ENCODE results near the gene DYTN.

Gene DYTN

GRCh38 chr2:206701952-206702605 is 16.1 kb downstream of the DYTN start:
- DNase-seq (ENCODE audit: low spot score): no peak
- CTCF ChIA-PET: interaction anchor here (0.7 kb wide), 1 partner anchor 511 kb away, joined by 3 read pairs; no protein-coding TSS in a partner anchor
- TF ChIP-seq, protein P1, sequence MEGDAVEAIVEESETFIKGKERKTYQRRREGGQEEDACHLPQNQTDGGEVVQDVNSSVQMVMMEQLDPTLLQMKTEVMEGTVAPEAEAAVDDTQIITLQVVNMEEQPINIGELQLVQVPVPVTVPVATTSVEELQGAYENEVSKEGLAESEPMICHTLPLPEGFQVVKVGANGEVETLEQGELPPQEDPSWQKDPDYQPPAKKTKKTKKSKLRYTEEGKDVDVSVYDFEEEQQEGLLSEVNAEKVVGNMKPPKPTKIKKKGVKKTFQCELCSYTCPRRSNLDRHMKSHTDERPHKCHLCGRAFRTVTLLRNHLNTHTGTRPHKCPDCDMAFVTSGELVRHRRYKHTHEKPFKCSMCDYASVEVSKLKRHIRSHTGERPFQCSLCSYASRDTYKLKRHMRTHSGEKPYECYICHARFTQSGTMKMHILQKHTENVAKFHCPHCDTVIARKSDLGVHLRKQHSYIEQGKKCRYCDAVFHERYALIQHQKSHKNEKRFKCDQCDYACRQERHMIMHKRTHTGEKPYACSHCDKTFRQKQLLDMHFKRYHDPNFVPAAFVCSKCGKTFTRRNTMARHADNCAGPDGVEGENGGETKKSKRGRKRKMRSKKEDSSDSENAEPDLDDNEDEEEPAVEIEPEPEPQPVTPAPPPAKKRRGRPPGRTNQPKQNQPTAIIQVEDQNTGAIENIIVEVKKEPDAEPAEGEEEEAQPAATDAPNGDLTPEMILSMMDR (conservative IDR thresholded peaks at IDR 0.05; ENCODE audit: low read depth): no peak
- H3K27ac ChIP-seq: no peak overlapping the region
- POLR2A ChIA-PET (ENCODE audit: low non-redundant PET): no interaction called here

GRCh38 chr2:206700156-206700555 is 18.0 kb downstream of the DYTN start:
- POLR2A ChIA-PET (ENCODE audit: low non-redundant PET): no interaction called here
- CTCF ChIA-PET: interaction anchor here (0.5 to 0.7 kb wide), 3 partner anchors 11 to 925 kb away, joined by 3 to 7 read pairs (median 3); partner anchors contain the start of gene METTL21A
- TF ChIP-seq, protein P1 (conservative IDR thresholded peaks at IDR 0.05; ENCODE audit: low read depth): no peak
- no peak for DNase-seq (ENCODE audit: low spot score)
- no peak overlapping the region for H3K27ac ChIP-seq

DNA sequence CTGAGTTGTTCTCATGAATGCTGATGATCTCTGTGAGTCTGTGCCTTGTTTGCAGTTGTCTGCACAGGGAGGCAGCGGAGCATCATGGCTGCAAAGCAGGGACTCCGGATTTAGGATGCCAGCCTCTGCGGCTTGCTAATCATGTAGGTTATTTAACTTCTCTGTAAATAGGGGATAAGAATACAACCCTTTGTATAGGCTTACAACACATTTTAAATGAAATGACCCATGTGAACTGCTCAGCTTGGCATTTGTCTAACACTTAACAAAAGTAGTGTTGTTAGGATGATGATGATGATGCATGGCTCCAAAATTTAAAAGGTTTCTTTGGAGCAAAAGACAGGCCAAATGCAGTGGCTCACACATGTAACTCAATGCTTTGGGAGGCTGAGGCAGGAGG is 19.4 kb downstream of the DYTN start:
- TF ChIP-seq, protein P1 (conservative IDR thresholded peaks at IDR 0.05; ENCODE audit: low read depth): no peak
- no peak overlapping the region for H3K27ac ChIP-seq
- ChIA-PET CTCF (no interaction called here), POLR2A (ENCODE audit: low non-redundant PET) (no interaction called here)
- DNase-seq (ENCODE audit: low spot score): no peak

DNA sequence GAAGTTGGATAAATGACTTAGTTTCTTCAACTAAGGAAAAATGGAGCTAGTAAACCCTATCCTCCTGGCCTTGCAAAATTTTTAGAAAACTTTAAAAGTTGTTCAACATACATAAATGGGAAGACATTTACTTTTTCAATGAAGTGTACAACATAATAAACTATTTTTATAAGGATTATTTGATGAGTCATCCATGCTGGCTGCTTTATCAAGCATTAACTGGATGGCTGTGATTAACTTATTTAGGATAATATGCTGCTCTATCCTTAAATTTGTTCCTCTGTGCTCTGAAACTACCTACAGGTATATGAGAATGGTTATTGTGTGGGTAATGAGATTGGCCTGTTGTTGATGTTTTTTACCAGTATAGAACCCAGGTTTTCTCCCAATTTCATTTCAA is 21.3 kb downstream of the DYTN start:
- TF ChIP-seq, protein P1 (conservative IDR thresholded peaks at IDR 0.05; ENCODE audit: low read depth): no peak
- DNase-seq (ENCODE audit: low spot score): no peak
- no peak overlapping the region for H3K27ac ChIP-seq
- ChIA-PET CTCF (no interaction called here), POLR2A (ENCODE audit: low non-redundant PET) (no interaction called here)

GRCh38 chr2:206693399-206694137 is 24.6 kb downstream of the DYTN start:
- peak; percentile 60 for DNase-seq (ENCODE audit: low spot score)
- H3K27ac ChIP-seq: no peak overlapping the region
- ChIA-PET CTCF (interaction anchor here (1.3 kb wide), 1 partner anchor 89 kb away, joined by 3 read pairs; no protein-coding TSS in a partner anchor), POLR2A (ENCODE audit: low non-redundant PET) (no interaction called here)
- TF ChIP-seq, protein P1 (conservative IDR thresholded peaks at IDR 0.05; ENCODE audit: low read depth): peak; percentile 66

DNA sequence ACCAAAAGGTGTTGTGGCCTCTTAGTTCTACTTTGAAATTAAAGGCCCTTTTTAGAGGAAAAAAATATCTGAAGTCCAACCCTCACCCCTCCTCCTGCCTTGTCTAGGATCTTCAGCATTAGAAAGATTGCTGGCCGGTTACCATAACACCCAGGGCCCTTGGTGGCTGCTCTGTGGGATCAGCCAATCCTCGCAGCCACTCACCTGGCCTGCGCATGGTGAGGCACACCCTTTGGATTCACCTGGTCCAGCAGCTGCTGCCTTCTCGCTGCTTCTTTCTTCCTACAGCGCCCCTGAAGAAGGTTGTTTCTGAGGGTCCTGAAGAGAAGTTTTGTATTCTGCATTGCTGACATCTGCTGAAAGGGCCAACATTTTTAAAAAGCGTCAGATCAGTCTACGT is 25.2 kb downstream of the DYTN start:
- ChIA-PET POLR2A (ENCODE audit: low non-redundant PET) (no interaction called here), CTCF (no interaction called here)
- H3K27ac ChIP-seq: no peak overlapping the region
- DNase-seq (ENCODE audit: low spot score): no peak
- TF ChIP-seq, protein P1 (conservative IDR thresholded peaks at IDR 0.05; ENCODE audit: low read depth): no peak

All from RWPE1 (cell line).